ENCODE results near the gene MASP2. TPM values are rescaled to one million over a fixed set of nuclear protein-coding genes. Genes with fewer than 3 reads are reported as not detected.
"Not testable (repeated sequence)": the region's sequence is repeated elsewhere in the genome, so short reads cannot be mapped to it uniquely, and the experiment has no call there.

The MASP2 gene
- total and polyA plus RNA-seq, 4 experiments from 2014 or later: 0.07 TPM; not detected in 3

DNA sequence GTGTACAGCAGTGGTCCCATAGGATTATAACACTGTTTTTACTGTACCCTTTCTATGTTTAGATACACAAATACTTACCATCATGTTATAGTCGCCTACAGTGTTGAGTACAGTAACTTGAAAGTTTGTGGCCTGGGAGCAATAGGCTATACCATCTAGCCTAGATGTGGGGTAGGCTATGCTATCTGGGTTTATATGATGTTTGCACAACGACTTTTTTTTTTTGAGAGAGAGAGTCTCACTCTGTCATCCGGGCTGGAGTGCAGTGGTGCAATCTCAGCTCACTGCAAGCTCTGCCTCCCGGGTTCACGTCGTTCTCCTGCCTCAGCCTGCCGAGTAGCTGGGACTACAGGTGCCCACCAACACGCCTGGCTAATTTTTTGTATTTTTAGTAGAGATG, 27.7 kb downstream of the MASP2 start:
- DNase-seq; H3K27me3 Mint-ChIP-seq; H3K9me3 Mint-ChIP-seq; H3K9me3 ChIP-seq (ENCODE audit: control insufficient read depth in 1 of 2, low read length in 2 of 2); H3K27me3 ChIP-seq (ENCODE audit: insufficient read depth, low read length); POLR2A ChIA-PET (ENCODE audit: partially characterized antibody); H3K4me3 ChIP-seq (ENCODE audit: low read length in 2 of 2); CTCF ChIA-PET (ENCODE audit: partially characterized antibody); H3K27ac ChIP-seq (ENCODE audit: low read depth, low read length); intact Hi-C loops (cut with micrococcal nuclease); H3K4me3 Mint-ChIP-seq: not testable (repeated sequence)
- H3K36me3 Mint-ChIP-seq: peaks cover 57 to 80% of the 10 kb centered on the region in 2 donors
- peaks cover 27 to 45% (median 37%) of the 10 kb centered on the region in 4 donors for H3K4me1 Mint-ChIP-seq
- Histone ChIP-seq H3K36me3 (ENCODE audit: insufficient read depth, low read length) (peaks cover 75% of the 10 kb centered on the region), H3K4me1 (ENCODE audit: insufficient read depth, low read length) (peaks cover 28% of the 10 kb centered on the region)
- peak overlapping the region in 1 of 7 donors; percentile 43 for H3K27ac Mint-ChIP-seq

DNA sequence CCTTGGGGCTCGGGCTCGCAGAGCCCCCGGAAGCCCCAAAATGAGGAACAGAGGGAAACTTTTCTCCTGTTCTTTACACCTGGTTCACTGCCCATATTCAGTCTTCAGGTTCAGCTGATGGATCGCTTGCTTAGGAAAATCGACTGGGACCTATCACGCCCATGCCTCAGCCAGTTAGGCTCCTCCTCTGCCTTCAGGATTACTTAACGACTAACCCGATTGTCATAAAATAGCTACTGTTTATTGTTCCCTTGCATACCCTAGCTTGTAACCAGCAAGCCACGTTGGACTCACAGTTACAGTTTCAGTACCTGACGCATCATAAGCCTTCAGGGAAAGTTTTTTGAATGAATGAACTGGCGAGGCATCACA, 33.9 kb downstream of the MASP2 start:
- Histone ChIP-seq H3K4me1 (ENCODE audit: insufficient read depth, low read length) (peaks cover 46% of the 10 kb centered on the region), H3K36me3 (ENCODE audit: insufficient read depth, low read length) (peaks cover 35% of the 10 kb centered on the region), H3K9me3 (ENCODE audit: control insufficient read depth in 1 of 2, low read length in 2 of 2) (no peaks in the 10 kb centered on the region), H3K4me3 (ENCODE audit: low read length in 2 of 2) (peak overlapping the region; percentile 55 to 97), H3K27ac (ENCODE audit: low read depth, low read length) (peak overlapping the region; percentile 98), H3K27me3 (ENCODE audit: insufficient read depth, low read length) (no peaks in the 10 kb centered on the region)
- DNase-seq: no peak
- Mint-ChIP-seq H3K36me3 (peaks cover 25 to 36% of the 10 kb centered on the region in 2 donors), H3K4me1 (peaks cover 16 to 42% (median 25%) of the 10 kb centered on the region in 4 donors), H3K27me3 (no peaks in the 10 kb centered on the region), H3K4me3 (peak overlapping the region; percentile 83 to 94 (median 89)), H3K9me3 (no peaks in the 10 kb centered on the region), H3K27ac (peak overlapping the region; percentile 66 to 98 (median 95))
- ChIA-PET POLR2A (ENCODE audit: partially characterized antibody) (interaction anchor here (1.2 to 3.3 kb wide), 7 partner anchors 12 to 895 kb away, joined by 3 to 25 read pairs (median 4); partner anchors contain the start of genes AGTRAP, EXOSC10, MTOR and SRM), CTCF (ENCODE audit: partially characterized antibody) (no interaction called here)
- intact Hi-C loops (cut with micrococcal nuclease): loop anchor here (2.0 kb wide), 1 partner anchor 48 kb away; the partner anchor contains the start of gene SRM

DNA sequence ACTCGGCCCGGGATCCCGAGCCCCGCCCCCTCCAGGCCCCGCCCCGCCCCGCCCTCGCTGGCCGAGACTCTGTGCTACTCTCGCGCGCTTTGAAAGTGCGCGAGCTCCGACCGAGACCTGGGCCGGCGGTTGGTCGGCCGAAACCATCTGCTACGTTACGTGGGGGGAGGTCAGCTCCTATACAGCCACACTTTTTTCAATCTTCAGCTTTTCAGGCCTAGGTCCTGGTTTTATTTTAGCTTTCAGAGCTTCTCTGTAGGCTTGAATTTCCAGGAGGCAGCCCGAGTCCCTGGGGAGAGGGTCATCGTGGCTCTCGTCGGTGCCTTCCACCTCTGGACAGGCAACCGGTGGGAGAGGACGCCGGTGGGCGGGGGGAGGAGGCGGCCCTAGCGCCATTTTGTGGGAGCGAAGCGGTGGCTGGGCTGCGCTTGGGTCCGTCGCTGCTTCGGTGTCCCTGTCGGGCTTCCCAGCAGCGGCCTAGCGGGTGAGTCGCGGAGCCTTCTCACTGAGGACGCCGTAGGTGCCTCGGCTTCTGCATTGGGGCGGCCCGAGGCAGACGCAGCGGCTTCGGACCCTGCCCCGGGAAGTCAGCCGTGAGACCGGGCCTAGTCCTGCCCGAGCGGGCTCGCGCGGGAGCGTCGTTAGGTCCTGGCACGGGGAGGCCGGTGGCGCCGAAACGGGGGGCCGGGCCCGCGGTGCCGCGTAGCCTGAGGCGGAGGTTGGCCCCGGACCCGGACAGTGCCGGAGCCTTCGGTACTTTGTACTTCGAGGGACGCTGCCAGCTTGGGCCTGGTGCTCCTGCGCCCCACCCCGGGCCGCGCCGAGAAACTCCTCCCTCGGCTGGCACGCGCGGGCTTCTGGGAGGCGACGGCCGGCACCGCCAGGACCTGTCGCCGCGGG, 34.5 kb downstream of the MASP2 start, which contains the start of gene TARDBP:
Gene TARDBP (plus strand): TSS at position 395 of the 900 bp plus-strand sequence. CDS start 1,074 bp downstream, outside the sequence.
- ChIA-PET POLR2A (ENCODE audit: partially characterized antibody) (interaction anchor here (0.7 to 3.3 kb wide), 13 partner anchors 9 to 895 kb away, joined by 3 to 25 read pairs (median 4); partner anchors contain the start of genes AGTRAP, EXOSC10, FBXO6 and MTOR), CTCF (ENCODE audit: partially characterized antibody) (interaction anchor here (0.7 to 0.9 kb wide), 2 partner anchors 25 to 631 kb away, joined by 3 read pairs; no protein-coding TSS in a partner anchor)
- peaks cover 16 to 41% (median 24%) of the 10 kb centered on the region in 4 donors for H3K4me1 Mint-ChIP-seq
- H3K9me3 Mint-ChIP-seq: no peaks in the 10 kb centered on the region
- H3K27me3 ChIP-seq (ENCODE audit: insufficient read depth, low read length): no peaks in the 10 kb centered on the region
- intact Hi-C loops (cut with micrococcal nuclease): loop anchor here (2.0 kb wide), 1 partner anchor 48 kb away; the partner anchor contains the start of gene SRM
- peak within 1 kb of the TSS; percentile 97 to 98 (median 97) for H3K27ac Mint-ChIP-seq
- peaks cover 35% of the 10 kb centered on the region for H3K36me3 ChIP-seq (ENCODE audit: insufficient read depth, low read length)
- peak within 1 kb of the TSS; percentile 98 for H3K27ac ChIP-seq (ENCODE audit: low read depth, low read length)
- DNase-seq: peak; percentile 90 to 95 (median 92)
- peaks cover 25 to 34% of the 10 kb centered on the region in 2 donors for H3K36me3 Mint-ChIP-seq
- peak within 1 kb of the TSS; percentile 88 to 96 (median 89) for H3K4me3 Mint-ChIP-seq
- H3K9me3 ChIP-seq (ENCODE audit: control insufficient read depth in 1 of 2, low read length in 2 of 2): no peaks in the 10 kb centered on the region
- H3K4me1 ChIP-seq (ENCODE audit: insufficient read depth, low read length): peaks cover 44% of the 10 kb centered on the region
- peak within 1 kb of the TSS; percentile 55 to 97 for H3K4me3 ChIP-seq (ENCODE audit: low read length in 2 of 2)
- no peaks in the 10 kb centered on the region for H3K27me3 Mint-ChIP-seq

DNA sequence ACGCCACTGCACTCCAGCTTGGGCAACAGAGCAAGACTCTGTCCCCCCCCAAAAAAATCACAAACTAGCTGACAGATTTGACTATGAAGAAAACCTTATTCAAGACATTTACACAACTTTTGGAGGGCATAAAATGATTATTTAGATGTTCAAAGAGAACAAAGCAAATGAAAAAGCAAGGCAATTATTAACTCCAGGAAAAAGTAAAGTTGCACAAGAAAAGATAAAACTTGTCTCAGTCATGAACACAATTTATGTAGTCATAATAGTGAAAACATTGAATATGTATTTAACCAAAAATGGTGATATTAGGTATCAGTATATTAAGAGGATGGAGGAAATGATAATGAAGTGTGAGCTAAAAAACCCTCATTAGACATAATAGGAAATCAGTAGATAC, 46.5 kb downstream of the MASP2 start:
- H3K27ac ChIP-seq (ENCODE audit: low read depth, low read length): no peak overlapping the region
- CTCF ChIA-PET (ENCODE audit: partially characterized antibody): no interaction called here
- H3K27ac Mint-ChIP-seq: no peak overlapping the region
- H3K9me3 ChIP-seq (ENCODE audit: control insufficient read depth in 1 of 2, low read length in 2 of 2): no peaks in the 10 kb centered on the region
- no peaks in the 10 kb centered on the region for H3K4me1 Mint-ChIP-seq
- intact Hi-C loops (cut with micrococcal nuclease): no loop called here
- H3K27me3 Mint-ChIP-seq: no peaks in the 10 kb centered on the region
- H3K4me3 ChIP-seq (ENCODE audit: low read length in 2 of 2): no peak overlapping the region
- H3K9me3 Mint-ChIP-seq: peaks cover 0 to 15% (median 12%) of the 10 kb centered on the region in 8 donors
- no peaks in the 10 kb centered on the region for H3K36me3 ChIP-seq (ENCODE audit: insufficient read depth, low read length)
- H3K36me3 Mint-ChIP-seq: peaks cover 0 to 8% of the 10 kb centered on the region in 2 donors
- H3K4me1 ChIP-seq (ENCODE audit: insufficient read depth, low read length): no peaks in the 10 kb centered on the region
- no peak for DNase-seq
- no peaks in the 10 kb centered on the region for H3K27me3 ChIP-seq (ENCODE audit: insufficient read depth, low read length)
- no peak overlapping the region for H3K4me3 Mint-ChIP-seq
- POLR2A ChIA-PET (ENCODE audit: partially characterized antibody): no interaction called here

DNA sequence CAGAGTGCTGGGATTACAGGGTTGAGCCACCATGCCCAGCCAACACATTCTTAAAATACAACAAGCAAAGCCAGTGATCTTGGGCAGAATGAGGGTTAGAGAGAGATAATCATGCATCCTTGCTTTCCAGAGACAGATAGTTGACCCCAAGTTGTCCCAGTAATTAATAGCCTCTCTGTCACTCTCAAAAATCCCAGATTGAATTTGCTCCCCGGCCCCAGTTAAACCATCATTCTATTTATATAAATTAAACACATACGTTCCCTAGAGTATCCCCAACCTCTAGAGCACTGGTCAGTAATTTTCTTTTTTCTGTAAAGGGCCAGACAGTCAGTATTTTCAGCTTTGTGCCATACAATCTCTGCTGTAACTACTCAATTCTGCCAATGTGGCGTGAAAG, 50.9 kb downstream of the MASP2 start:
- CTCF ChIA-PET (ENCODE audit: partially characterized antibody): no interaction called here
- peaks cover 0 to 15% (median 12%) of the 10 kb centered on the region in 8 donors for H3K9me3 Mint-ChIP-seq
- H3K27ac Mint-ChIP-seq: no peak overlapping the region
- no peaks in the 10 kb centered on the region for H3K4me1 Mint-ChIP-seq
- no peaks in the 10 kb centered on the region for H3K27me3 Mint-ChIP-seq
- Histone ChIP-seq H3K4me1 (ENCODE audit: insufficient read depth, low read length) (no peaks in the 10 kb centered on the region), H3K27me3 (ENCODE audit: insufficient read depth, low read length) (no peaks in the 10 kb centered on the region), H3K27ac (ENCODE audit: low read depth, low read length) (no peak overlapping the region), H3K9me3 (ENCODE audit: control insufficient read depth in 1 of 2, low read length in 2 of 2) (no peaks in the 10 kb centered on the region), H3K36me3 (ENCODE audit: insufficient read depth, low read length) (no peaks in the 10 kb centered on the region), H3K4me3 (ENCODE audit: low read length in 2 of 2) (no peak overlapping the region)
- DNase-seq: no peak
- POLR2A ChIA-PET (ENCODE audit: partially characterized antibody): no interaction called here
- peaks cover 0 to 8% of the 10 kb centered on the region in 2 donors for H3K36me3 Mint-ChIP-seq
- intact Hi-C loops (cut with micrococcal nuclease): no loop called here
- H3K4me3 Mint-ChIP-seq: no peak overlapping the region

DNA sequence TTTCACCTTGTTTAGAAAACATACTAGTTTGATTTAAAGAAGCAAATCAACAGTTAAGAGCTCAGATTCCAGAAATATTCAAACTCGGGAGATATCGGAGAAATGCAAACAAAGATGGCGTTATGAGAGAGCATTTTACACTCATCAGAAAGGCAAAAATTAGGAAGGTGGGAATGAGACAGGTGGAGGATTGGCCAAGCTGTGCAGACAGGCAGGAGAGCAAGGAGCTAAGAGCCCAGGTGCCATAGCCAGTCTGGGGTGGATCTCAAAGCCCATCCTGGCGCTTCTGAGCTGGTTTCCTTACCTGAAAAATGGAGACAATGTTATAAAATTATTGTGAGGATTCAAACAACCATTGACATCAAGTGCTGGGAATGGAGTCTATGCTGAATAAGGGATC, 54.2 kb downstream of the MASP2 start:
- H3K4me3 ChIP-seq (ENCODE audit: low read length in 2 of 2): no peak overlapping the region
- intact Hi-C loops (cut with micrococcal nuclease): no loop called here
- H3K9me3 ChIP-seq (ENCODE audit: control insufficient read depth in 1 of 2, low read length in 2 of 2): no peaks in the 10 kb centered on the region
- no peaks in the 10 kb centered on the region for H3K4me1 ChIP-seq (ENCODE audit: insufficient read depth, low read length)
- H3K36me3 Mint-ChIP-seq: no peaks in the 10 kb centered on the region
- H3K4me3 Mint-ChIP-seq: no peak overlapping the region
- CTCF ChIA-PET (ENCODE audit: partially characterized antibody): no interaction called here
- H3K9me3 Mint-ChIP-seq: no peaks in the 10 kb centered on the region
- no peaks in the 10 kb centered on the region for H3K4me1 Mint-ChIP-seq
- POLR2A ChIA-PET (ENCODE audit: partially characterized antibody): no interaction called here
- no peaks in the 10 kb centered on the region for H3K36me3 ChIP-seq (ENCODE audit: insufficient read depth, low read length)
- peak overlapping the region in 1 of 7 donors; percentile 1 for H3K27ac Mint-ChIP-seq
- H3K27me3 ChIP-seq (ENCODE audit: insufficient read depth, low read length): no peaks in the 10 kb centered on the region
- no peak overlapping the region for H3K27ac ChIP-seq (ENCODE audit: low read depth, low read length)
- H3K27me3 Mint-ChIP-seq: peaks cover 0 to under 1% of the 10 kb centered on the region in 2 donors
- no peak for DNase-seq

DNA sequence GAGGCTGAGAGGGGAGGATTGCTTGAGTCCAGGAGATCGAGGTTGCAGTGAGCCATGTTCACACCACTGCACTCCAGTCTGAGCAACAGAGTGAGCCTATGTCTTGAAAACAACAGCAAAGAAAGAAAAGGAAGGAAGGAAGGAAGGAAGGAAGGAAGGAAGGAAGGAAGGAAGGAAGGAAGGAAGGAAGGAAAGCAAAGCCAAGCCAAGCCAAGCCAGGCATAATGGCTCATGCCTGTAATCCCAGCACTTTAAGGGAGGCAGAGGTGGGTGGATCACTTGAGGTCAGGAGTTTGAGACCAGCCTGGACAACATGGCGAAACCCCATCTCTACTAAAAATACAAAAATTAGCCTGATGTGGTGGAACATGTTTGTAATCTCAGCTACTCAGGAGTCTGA, 55.0 kb downstream of the MASP2 start:
- H3K36me3 Mint-ChIP-seq; H3K27me3 ChIP-seq (ENCODE audit: insufficient read depth, low read length); H3K4me1 ChIP-seq (ENCODE audit: insufficient read depth, low read length); POLR2A ChIA-PET (ENCODE audit: partially characterized antibody); H3K36me3 ChIP-seq (ENCODE audit: insufficient read depth, low read length); intact Hi-C loops (cut with micrococcal nuclease); H3K27ac ChIP-seq (ENCODE audit: low read depth, low read length); H3K9me3 Mint-ChIP-seq; H3K4me3 Mint-ChIP-seq; H3K4me1 Mint-ChIP-seq; H3K4me3 ChIP-seq (ENCODE audit: low read length in 2 of 2); CTCF ChIA-PET (ENCODE audit: partially characterized antibody); H3K9me3 ChIP-seq (ENCODE audit: control insufficient read depth in 1 of 2, low read length in 2 of 2); H3K27ac Mint-ChIP-seq; H3K27me3 Mint-ChIP-seq; DNase-seq: not testable (repeated sequence)

Data from CD4-positive, alpha-beta memory T cell (primary cell).